ENCODE results near the gene AOPEP.
"Not testable (repeated sequence)": the region's sequence is repeated elsewhere in the genome, so short reads cannot be mapped to it uniquely, and the experiment has no call there.

The AOPEP gene

DNA sequence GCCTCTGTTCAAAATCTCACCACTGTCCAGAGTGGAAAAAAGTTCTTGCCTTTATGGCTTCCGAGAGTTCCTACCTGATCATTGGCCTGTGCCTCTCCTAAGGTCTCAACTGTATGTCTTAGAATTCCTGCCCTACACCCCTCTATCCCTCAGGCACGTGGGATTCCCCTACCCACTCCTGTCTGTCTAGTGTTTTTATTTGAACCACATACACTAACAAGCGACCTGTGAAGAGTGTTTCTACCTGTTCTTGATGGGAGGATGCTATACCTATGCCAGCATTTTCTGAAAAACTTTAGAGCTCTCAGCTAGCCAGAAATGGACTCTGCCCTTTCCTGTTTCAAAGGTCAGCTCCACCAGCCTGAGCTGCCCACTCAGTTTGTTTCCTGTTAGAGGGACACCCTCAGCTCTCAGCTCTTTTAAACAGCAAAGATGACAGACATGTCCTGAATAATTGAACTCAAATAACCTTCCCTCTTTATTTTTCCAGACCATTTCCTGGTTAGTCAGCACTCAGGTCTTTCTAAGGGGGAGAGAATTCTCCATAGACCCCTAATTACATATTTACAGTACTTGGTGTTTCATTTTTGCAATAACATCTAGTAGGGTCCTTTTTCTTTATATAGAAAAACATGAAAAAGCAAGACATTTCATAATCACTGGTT is 214.8 kb downstream of the AOPEP start:
- DNase-seq: no peak

DNA sequence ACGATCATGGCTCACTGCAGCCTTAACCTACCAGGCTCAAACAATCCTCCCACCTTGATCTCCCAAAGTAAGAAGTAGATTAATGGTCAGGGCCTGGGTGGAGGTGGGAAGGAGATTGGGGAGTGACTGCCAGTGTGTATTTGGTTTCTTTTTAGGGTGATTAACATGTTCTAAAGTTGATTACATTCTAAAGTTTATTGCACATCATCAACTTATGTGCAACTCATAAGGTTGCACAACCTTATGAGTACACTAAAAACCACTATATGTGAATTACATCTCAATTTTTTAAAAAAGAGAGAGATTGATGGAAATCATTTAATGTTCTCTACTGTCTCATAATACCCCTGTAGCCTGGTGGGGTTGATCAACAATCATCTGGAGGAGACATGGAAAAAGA is 218.1 kb downstream of the AOPEP start:
- DNase-seq: no peak

DNA sequence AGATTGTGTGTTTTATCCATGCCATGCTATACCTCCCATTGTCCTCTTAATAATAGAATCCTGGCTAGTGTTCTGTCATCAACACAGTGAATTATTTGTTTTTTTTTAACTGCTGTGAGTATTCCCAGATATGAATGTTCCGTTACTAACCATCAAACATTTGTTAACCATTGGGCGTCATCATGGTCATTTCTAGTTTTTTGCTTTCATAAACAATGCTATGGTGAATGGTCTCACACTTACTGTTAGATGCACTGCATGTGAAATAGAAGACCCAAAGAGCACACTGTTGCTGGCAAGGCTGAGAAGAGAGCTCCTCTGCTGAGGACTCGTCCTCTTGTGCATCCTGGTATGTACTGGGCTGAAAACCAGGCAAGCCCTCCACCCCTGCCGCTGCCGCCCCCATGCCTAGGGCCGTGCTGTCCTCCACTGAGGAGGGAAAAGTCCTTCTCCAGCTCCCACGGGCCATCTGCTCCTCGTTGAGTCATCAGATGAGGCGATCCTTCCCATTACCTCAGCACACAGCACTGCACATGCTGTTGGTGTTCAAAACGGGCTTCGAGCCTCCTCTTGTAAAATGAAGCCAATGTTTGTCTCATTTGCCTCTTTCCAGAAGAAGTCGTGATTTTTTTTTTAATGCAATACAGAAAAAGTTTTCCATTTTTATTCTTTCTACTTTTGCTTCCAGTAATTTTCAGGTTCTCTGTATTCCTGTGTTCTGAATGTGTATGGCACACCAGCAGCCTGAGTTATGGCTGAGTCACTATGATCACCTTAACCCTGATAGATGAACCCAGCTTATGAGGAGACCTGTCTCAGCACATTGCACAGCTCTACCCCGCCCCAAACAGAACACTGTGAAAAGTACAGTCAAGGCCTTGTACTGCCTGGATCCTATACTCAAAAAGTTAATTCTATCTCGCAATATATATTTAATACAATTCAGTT is 219.0 kb downstream of the AOPEP start:
- DNase-seq: no peak

DNA sequence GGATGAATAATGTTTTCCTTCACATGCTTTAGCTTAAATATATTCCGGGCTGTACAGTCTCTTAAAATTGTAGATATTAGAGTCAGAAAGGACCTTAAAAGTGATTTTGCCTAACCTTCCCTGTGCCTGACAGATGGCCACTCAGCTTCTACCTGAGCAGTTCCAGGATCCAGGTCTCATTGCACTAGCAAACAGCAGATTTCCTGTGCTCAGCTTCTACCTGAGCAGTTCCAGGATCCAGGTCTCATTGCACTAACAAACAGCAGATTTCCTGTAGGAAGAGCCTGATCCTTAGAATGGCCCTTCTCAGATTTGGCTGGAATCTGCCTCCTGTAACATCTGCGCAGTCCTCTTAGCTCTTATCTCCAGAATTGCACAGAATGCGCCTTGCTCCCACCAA is 219.8 kb downstream of the AOPEP start:
- DNase-seq: no peak

DNA sequence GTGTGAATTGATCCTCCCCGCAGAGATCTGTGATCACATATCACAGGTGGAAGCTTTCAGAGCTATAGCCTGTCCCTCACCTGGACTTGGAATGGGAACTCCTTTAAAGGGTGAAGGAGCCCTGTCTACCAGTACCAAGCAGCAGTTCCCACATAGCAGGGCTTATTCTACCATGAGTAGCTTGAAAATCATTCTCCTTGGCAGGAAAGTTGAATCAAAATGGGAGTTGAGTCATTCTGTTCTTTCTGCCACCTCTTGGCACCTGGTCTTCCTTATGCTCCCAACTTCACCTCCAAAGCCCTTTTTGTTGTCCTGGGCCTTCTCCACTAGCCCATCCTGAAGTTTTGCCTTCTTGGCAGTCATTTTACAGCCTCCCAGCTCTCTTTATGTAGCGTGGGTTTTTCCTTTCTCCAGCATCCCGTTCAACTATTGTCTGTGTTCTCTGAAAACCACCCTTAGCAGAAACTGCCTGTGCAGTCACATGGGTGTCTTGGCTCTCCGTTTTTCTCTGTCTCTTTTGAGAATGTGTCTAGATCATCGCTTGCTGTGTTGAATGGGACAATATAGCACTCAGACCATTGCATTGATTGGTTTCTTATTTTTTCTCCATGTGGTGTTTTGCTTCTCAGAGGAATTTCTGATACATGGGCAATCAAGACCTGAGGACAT is 222.2 kb downstream of the AOPEP start:
- DNase-seq: no peak

DNA sequence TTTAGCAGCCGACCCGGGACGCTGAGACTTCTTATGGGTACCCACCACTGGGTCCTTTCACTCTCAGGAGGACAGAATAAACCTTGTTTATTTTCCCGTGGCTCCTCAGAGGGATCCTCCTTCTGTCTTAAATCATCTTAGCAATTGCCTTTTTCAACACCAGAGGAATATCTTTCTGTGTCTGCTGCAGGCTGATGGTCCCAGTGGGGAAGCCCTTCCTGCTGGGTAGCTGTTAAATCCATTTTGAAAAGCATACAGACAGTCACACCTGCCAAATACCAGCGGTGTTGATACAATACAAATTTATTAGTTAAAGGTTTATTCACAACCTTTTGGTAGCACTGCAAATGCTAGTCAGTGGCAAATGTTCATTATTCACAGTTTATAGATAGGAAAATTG is 222.9 kb downstream of the AOPEP start:
- no peak for DNase-seq

DNA sequence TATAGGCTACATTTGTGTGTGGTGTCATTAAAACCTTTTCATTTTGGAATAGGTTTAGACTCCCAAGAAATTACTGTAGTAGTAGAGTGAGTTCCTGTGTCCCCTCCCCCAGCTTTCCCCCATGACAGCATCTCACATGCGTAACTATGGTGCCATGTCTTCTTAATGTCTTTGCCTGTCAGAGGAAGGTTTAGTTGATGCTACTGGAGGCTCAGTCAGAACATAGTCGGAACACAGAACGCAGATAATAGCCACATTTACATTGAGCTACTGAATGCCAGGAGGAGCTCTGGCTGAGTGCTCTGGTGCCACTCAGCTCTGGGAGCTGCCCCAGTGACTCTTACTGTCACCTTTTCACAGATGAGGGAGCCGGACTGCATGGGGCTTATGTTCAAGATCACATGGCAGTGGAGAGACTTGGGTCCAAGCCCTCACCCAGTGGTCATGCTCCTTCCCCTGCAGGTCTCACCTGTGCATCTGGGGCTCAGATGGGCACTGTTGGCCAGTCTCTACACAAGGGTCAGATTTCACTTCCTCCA is 223.6 kb downstream of the AOPEP start:
- DNase-seq: no peak

DNA sequence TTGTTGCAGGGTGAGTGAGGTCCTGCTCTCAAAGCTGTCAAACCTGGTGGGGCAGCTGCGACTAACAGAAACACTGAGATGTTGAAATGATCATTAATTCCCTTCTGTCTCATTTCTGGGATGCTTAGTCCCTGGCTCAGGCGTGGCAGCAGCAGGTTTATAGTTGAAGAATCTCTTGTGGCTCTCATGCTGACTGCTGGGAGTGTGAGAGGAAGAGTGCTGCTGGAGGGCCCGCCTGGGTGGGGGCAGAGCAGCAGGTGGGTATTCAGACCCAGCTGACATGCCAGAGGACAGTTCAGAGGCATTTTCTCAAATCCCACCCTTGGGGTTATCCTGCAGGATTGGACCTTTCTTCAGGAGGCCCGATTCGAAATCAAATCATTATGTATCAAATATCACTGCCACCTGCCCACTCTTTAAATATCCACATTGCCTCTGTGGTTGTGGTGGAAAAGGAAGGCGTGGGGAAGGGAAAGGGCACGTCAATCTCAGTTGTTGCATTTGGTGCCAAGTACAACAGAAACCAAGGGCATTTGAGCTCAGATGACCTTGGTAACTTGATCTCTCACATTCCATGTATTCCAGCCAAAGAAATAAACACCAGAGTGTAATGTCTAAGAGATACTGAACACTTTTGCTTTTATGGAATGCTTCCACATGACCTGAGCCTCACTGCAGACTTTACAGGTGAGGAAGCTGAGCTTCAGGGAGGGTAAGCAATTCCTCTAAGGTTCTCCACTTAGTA is 224.3 kb downstream of the AOPEP start:
- DNase-seq: no peak

DNA sequence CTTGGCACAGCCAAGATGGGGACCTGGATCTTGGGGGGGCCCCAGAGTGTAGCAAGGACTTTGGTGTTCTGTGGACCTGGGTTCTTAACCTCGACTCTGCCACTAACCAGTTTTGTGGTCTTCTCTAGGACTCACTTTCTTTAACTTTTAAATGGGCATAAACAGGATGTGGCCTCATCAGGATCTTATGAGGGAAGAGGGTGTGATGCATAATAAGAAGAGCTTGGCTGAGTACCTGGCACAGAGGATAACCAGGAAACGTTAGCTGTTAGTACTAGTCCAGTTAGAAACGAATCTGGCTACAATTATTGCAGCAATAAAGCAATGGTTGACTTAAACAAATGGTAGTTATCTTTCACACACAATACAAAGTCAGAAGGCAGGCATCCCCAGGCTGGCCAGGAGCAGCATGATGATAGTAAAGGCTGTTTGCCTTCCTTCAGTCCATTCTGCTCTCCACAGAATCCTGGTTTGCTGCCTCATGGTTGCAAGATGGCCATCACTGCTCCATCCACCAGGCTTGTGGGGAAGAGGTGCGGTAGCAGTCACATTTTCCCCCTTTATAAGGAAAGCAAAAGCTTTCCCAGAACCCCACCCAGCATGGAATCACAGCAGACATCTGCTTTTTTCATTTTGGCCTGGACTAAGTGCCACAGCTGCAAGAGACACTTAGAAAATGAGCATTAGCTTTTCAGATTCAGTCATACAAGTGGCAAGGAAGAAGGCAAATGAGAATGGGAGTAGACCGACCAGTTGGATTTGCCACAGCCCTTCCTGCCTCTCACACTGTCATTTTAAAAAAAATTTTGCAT is 225.0 kb downstream of the AOPEP start:
- no peak for DNase-seq

DNA sequence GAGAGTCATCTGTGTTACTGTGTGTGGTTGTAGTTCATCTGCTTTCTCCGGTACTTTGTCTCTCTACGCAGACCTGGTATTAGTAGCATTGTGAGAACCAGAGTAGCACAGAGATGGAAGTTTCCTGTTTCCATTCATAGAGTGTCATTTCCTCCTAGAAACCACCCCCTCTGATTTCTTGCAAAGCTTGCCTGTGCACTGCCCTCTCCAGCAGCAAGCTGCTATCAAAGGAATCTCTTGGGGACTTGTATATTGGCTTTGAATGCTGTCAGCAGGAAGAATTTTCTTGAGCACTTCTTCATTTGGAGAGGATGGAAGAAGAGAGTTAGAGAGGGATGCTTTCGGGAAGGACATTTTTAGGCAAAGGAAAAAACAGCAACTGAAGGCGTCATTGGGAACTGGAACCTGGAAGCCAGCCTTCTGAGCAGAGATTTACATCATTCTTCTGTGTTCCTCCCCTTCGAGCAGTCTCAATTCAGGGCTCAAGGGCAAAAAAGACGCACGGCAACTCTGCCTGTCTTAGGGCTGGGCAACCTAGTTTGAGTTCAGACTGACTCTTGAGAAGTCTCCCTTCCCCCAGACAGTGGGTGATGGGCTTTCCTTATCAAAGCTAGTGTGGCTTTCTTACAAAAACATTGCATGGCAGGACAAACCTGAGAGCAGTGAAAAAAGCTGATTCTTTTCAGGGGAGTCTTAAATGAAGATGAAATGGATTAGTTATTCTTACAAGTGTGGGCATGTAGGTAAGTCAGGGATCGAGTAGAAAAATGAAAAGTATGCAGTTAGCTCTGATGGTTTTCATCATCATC is 226.3 kb downstream of the AOPEP start:
- no peak for DNase-seq

DNA sequence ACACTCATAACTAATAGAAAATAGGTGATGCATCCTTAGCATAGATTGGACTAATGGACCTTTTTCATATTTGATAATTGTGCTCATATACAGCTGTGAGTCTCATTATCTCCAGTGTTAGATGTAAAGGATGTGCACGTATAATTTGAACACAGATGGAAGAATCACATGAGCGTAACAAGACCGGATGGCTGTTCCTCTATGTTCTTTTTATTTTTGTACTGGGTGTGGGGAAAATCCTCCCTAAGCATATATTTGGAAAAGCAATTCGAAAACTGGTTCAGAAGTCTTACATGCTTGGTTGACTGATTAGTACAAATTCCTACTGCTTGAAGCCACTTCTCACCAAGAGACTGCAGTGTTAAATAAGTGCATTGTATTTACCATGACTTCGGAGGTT is 230.2 kb downstream of the AOPEP start:
- DNase-seq: no peak

DNA sequence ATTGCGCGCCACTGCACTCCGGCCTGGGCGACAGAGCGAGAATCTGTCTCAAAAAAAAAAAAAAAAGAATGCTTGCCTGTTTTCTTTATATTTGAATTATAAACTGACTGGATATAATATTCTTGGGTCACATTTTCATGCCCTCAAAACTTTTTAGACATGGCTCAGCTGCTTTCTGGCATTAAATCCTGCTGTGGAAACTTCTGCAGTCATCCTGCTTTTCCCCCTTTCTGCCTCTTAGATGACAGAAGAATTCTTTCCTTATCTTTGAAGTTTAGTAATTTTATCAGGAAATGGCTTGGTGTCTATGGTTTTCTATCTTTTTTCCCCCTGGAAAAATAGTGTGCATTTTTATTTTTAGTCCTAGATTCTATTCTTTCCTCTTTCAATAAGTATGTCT is 234.5 kb downstream of the AOPEP start:
- DNase-seq: no peak

DNA sequence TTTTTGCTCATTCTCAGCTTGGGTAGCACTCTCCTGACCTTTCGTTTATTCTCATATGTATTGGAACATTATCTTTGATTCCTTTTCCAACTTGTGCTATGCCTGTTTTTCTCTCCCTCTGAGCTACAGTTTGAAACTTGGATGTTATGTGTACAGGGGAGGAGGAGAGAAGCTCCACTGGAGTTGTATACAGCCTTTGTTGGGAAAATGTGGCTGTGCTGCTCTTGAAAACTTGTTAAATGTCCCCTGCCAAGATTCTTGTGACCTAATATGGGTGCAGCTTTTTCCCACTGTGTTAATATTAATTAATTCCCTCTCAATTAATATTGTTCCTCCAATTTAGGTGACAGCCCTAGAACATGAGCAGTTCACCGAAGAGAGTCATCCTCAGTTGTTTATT is 235.4 kb downstream of the AOPEP start:
- no peak for DNase-seq

DNA sequence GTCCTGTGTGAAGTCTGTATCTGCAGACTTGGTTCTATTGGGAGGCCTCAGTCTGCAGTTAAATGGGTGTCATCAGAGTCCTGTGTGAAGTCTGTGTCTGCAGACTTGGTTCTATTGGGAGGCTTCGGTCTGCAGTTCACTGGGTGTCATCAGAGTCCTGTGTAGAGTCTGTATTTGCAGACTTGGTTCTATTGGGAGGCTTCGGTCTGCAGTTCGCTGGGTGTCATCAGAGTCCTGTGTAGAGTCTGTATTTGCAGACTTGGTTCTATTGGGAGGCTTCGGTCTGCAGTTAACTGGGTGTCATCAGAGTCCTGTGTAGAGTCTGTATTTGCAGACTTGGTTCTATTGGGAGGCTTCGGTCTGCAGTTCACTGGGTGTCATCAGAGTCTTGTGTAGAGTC is 239.1 kb downstream of the AOPEP start:
- not testable (repeated sequence) for DNase-seq

DNA sequence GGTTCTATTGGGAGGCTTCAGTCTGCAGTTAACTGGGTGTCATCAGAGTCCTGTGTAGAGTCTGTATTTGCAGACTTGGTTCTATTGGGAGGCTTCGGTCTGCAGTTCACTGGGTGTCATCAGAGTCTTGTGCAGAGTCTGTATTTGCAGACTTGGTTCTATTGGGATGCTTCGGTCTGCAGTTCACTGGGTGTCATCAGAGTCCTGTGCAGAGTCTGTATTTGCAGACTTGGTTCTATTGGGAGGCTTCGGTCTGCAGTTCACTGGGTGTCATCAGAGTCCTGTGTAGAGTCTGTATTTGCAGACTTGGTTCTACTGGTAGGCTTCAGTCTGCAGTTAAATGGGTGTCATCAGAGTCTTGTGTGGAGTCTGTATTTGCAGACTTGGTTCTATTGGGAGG is 239.5 kb downstream of the AOPEP start:
- DNase-seq: not testable (repeated sequence)

DNA sequence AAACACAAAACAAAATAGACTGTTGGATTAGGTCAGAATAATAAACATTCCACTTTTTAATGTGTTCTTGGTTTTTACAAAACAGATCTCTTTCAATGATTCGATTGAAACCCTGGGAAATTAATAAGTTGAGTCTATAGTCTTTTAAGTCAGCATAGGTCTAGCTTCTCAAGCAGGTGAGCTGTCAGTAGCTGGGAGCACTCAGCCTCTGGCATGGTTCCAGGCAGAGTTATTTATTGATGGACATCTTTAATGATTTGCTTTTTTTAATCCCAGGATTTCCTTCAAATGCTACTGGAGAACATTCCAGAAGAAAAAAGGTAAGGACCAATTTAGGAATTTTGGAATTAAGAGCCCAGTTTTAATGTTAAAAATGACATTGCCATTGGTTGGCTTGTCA is 241.0 kb downstream of the AOPEP start:
- no peak for DNase-seq

DNA sequence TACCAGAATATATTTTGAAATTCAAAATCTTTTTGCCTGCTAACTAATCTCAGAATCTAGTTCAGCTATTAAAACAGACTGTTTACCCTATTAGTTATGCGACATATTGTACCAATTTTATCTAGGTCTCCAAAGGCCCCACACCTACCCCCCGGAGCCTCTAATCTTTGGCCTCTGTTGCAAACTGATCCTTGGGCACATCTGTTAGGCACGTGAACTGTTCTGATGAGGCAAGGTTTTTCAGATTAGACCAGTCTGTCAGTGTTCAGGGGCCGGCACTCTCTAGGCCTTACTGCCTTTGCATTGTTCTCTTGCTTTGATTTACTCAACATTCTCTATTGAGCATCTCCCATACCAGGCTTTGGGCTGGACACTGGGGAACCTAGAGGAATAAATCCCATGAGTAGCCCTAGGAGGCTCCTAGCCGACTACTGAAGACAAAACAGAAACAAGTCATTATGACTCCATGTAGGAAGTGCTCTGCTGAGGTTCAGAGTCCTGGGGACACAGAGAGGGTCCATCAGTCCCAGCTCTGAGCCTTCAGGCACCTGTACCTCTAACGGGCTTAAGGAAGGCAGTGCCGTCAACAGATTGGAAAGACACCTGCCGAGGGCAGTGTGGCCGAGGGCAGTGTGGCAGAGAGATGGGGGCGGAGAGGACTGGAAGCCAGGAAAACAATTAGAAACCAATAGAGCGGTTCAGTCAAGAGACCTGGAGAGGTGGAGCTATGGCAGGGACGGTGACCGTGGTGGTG is 245.1 kb downstream of the AOPEP start:
- DNase-seq: no peak

DNA sequence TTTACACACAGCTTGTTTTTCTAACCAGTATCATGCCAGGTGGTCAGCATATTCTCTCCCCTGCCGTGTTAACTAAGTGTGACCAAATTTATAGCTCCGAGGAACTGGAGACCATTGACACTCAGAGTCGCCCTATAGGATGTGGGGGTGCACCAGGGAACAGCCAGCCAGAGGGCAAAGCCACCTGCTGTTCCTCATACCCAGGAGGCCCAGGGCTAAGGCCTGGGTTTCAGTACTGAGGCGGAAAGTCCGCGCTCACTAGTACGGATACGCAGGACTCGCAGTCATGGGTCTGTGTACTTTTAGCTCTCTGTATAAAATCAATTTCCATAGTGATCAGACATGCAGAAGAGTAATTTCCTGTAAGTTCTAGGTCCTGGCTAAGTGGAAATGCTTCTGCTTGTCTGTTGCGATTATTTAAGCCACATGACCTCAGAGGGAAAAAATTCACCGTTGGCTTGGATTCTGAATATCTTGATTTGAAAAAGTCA is 247.0 kb downstream of the AOPEP start:
- DNase-seq: no peak

DNA sequence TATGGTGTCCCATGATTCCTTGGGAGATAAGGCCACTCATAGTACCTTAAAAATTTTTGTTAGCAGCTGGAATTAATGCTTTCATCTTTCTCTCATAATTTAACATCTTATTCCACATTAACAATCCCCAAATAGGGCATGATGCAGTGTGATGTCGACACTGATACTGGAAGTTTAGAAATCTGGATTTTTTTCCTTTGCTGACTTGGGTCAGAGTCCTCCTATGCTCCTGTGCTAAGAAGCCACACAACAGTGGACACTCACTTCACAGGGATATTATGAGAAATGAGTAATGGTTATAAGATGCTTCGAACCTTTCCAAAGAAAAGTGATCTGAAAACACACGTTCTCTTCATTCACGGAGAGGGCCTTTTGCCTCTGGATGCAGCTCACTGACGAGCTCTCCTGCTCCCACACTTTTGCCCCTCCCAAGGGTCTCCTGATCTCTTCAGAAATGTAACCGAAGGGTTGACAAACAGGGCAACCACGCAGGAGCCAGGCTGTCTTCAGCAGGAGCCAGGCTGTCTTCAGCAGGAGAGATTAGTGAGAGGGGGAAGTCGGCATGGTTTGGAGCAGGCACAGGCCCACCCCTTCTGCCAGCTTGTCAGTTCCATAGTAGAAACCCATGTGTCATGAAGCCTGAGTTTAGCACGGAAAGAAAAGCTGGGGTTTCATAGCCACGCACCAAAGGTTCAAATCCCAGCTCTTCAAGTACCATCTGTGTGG is 247.8 kb downstream of the AOPEP start:
- no peak for DNase-seq
